ENCODE data around the gene EPB42.
"Not testable (repeated sequence)": the region's sequence is repeated elsewhere in the genome, so short reads cannot be mapped to it uniquely, and the experiment has no call there.

EPB42 gene

GRCh38 chr15:43184407-43185124 lies 36.3 kb downstream of the EPB42 start:
- no peak for DNase-seq

GRCh38 chr15:43183270-43183669 lies 37.5 kb downstream of the EPB42 start:
- no peak for DNase-seq

GRCh38 chr15:43177147-43177546 lies 43.7 kb downstream of the EPB42 start:
- not testable (repeated sequence) for DNase-seq

GRCh38 chr15:43175656-43176309 lies 45.0 kb downstream of the EPB42 start:
- DNase-seq: not testable (repeated sequence)

GRCh38 chr15:43169888-43170287 lies 50.9 kb downstream of the EPB42 start:
- DNase-seq: no peak

GRCh38 chr15:43168192-43169107 lies 52.4 kb downstream of the EPB42 start:
- no peak for DNase-seq

- DNase-seq: not testable (repeated sequence)
Observed at GRCh38 chr15:43167261-43167660, 53.6 kb downstream of the EPB42 start.

- no peak for DNase-seq
Observed at GRCh38 chr15:43165801-43166325, 55.0 kb downstream of the EPB42 start.

GRCh38 chr15:43153269-43153668 lies 67.5 kb downstream of the EPB42 start:
- DNase-seq: no peak

GRCh38 chr15:43151688-43152087 lies 69.1 kb downstream of the EPB42 start:
- no peak for DNase-seq

GRCh38 chr15:43150191-43150929 lies 70.5 kb downstream of the EPB42 start:
- peak; percentile 52 for DNase-seq

Measured in suppressor macrophage treated with lipopolysaccharide for 4 hours (primary cell).